GM21390 (cell line): ENCODE measurements around the gene ARPC1B.
"Not testable (repeated sequence)": the region's sequence is repeated elsewhere in the genome, so short reads cannot be mapped to it uniquely, and the experiment has no call there.

ENCODE experiments used
- ATAC-seq: cut with Tn5 transposase; IDR thresholded peaks from one replicate; pipeline ENCODE4 v1.9.1; 2021; ENCODE audit not compliant: unreplicated experiment

ARPC1B gene

GRCh38 chr7:99366646-99367045 lies 7.9 kb upstream of the ARPC1B start:
- no peak for ATAC-seq

- ATAC-seq: no peak
These were observed 5.7 kb upstream of the ARPC1B start for GRCh38 chr7:99368750-99369389.

- no peak for ATAC-seq
These were observed 4.7 kb upstream of the ARPC1B start for GRCh38 chr7:99369767-99370391.

- ATAC-seq: no peak
These were observed 3.1 kb upstream of the ARPC1B start for GRCh38 chr7:99371376-99371920.

GRCh38 chr7:99372275-99373090 lies 2.0 kb upstream of the ARPC1B start:
- no peak for ATAC-seq

GRCh38 chr7:99373091-99374066 lies 1.2 kb upstream of the ARPC1B start:
- no peak for ATAC-seq

- ATAC-seq: peak; percentile 44
These were observed 709 bp downstream of the ARPC1B start for GRCh38 chr7:99375070-99375807.

- no peak for ATAC-seq
These were observed 4.6 kb downstream of the ARPC1B start for GRCh38 chr7:99379043-99379577.

GRCh38 chr7:99379693-99380031 lies 5.1 kb downstream of the ARPC1B start:
- not testable (repeated sequence) for ATAC-seq

- peak; percentile 50 for ATAC-seq
These were observed 5.7 kb downstream of the ARPC1B start for GRCh38 chr7:99380032-99380822.

GRCh38 chr7:99380823-99381663 lies 6.5 kb downstream of the ARPC1B start:
- ATAC-seq: peak; percentile 69

- no peak for ATAC-seq
These were observed 7.1 kb downstream of the ARPC1B start for GRCh38 chr7:99381664-99382075.

GRCh38 chr7:99383203-99383602 lies 8.7 kb downstream of the ARPC1B start:
- ATAC-seq: no peak

GRCh38 chr7:99383791-99384370 lies 9.4 kb downstream of the ARPC1B start:
- no peak for ATAC-seq

- ATAC-seq: no peak
These were observed 10.0 kb downstream of the ARPC1B start for GRCh38 chr7:99384523-99384922.

- no peak for ATAC-seq
These were observed 11.0 kb downstream of the ARPC1B start for GRCh38 chr7:99385564-99385963.

GRCh38 chr7:99386584-99387238 lies 12.2 kb downstream of the ARPC1B start:
- no peak for ATAC-seq
